NCI-H2107 (cell line): Measurements from ENCODE around the gene CTPS2.
"Not testable (repeated sequence)": the region's sequence is repeated elsewhere in the genome, so short reads cannot be mapped to it uniquely, and the experiment has no call there.

ENCODE experiments used
- DNase-seq: peaks from one replicate; lab custom pipeline; 2025; lab: John Stamatoyannopoulos, UW

The CTPS2 gene, protein sequence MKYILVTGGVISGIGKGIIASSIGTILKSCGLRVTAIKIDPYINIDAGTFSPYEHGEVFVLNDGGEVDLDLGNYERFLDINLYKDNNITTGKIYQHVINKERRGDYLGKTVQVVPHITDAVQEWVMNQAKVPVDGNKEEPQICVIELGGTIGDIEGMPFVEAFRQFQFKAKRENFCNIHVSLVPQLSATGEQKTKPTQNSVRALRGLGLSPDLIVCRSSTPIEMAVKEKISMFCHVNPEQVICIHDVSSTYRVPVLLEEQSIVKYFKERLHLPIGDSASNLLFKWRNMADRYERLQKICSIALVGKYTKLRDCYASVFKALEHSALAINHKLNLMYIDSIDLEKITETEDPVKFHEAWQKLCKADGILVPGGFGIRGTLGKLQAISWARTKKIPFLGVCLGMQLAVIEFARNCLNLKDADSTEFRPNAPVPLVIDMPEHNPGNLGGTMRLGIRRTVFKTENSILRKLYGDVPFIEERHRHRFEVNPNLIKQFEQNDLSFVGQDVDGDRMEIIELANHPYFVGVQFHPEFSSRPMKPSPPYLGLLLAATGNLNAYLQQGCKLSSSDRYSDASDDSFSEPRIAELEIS

DNA sequence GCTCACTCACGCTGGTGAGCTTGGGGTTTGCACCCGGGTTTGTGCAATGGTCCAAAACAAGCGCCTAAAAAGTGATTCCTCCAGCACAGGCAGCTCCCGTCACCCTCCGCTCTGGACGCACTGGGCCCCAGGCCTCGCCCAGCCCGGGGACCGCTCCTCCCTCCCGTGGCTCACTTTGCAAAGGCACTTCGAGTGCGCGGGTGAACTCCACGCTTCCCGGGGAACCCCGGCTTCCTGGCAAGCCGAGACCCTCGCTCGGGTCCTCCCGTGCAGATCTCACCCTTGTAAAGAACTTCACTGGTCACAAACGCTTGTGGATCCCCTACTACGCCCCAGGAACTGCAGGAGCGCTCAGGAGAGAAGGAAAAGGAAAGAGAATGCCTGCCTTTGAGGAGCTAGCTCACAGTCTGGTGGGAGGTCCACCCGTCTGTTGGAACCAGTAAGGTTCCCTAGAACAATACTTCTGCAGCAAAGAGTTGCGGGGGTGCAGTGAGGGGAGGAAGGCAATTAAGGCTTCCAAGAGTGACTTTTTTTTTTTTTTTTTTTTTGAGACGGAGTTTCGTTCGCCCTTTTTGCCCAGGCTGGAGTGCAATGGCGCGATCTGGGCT is at the start of gene CTPS2:
CTPS2 (minus strand) TSS at position 122 of the 608 bp plus-strand sequence. CDS start 9,767 bp downstream, outside the sequence.
- peak; percentile 48 for DNase-seq

DNA sequence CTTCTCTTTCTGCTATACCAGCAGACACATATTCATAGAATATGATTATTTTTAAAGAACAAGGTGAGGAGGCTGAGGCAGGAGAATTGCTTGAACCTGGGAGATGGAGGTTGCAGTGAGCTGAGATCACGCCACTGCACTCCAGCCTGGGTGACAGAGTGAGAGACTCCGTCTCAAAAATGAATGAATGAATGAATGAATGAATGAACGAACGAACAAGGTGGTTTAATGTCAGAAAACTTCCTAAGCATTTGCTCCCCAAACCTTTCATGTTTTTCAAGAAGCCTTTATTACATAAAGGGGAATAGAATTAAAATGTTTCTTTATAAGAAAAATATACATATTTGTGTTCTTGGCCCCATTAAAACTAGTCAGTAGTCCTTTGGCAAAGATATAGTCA is 49.0 kb upstream of the CTPS2 start:
- DNase-seq: not testable (repeated sequence)

DNA sequence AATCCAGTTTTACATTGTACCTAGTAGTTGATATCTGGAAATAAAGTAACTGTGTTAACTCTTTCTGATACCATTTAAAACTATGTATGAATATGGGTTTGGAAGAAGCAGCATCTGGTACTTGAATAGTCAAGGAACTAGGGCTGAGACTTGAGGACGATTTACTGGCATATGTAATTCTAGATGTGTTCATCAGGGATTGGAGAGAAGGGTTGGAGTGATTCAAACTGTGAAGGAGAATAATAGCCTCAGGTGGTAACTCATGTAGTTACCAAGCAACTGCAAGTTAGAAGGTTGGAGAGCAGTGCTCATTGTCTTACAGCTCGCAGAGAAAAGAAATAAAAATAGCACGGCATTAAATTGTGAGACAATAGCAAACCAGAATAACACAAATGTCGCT is 44.3 kb upstream of the CTPS2 start:
- DNase-seq: peak; percentile 20

DNA sequence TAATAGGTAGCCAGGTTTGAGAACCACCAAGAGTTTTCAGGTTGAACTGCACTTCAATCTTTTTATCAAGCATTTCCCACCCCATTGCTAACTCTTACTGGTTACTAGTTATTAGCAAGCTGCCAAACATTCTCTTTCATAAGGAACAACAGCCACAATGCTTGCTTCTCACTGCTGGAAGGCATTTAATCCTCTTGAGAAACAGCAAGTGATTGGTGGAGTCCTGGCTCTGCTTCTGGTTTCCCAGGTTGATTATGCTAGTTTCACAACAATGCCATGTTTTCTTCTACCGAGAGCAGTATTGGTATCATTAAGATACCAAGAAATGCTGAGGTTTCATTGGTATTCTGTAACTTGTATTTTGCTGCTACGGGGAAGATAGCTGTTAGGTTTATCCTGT is 41.5 kb upstream of the CTPS2 start:
- no peak for DNase-seq

DNA sequence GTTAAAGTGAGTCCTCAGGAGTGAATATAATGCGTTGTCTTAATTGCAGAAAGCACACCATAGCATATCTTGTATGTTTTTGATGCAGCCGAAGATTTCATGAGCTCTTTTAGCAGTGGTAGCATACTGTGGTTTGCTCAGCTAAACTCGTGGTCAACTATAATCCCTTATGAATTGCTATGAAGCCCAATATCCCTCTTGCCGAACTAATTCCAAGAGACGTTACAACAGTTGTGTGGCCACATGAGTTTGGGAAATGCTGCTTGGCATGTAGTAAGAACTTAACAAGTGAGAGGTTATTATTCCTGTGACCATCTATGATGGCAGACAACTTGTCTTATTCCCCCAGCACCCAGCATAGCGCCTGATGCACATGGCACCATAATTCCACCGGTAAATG is 37.7 kb upstream of the CTPS2 start:
- no peak for DNase-seq

DNA sequence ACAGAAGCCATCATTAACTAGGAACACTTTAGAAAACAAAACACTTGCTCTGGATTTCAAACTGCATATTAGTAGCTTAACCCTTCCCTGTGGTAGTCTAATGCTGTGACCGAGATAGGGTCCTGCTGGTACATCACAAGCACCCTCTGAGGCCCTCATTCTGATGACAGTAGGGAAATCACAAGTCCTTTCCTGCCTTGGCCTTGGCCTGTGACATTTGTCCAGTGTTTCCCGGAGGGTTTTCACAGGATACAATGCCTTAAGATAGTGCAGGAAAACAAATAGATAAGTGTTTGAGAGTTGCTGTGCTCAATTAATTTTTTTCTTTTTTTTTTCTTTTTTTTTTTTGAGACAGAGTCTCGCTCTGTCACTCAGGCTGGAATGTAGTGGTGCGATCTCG is 36.0 kb upstream of the CTPS2 start:
- DNase-seq: no peak

DNA sequence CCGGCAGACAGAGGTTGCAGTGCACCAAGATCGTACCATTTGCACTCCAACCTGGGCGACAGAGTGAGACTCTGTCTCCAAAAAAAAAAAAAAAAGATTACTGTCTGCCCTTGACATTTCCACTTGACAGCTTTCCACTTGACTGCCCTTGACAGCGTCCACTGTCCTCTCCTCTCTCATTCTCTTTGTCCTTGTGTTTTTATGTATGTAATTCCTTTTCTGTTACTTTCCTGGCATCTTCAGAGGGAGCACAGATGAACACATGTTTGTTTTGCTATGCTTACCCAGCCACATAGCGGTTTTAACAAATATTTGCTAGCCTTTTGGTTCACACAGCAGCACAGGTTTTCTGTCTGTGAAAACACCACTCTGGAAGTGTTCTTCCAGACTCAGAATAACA is 33.2 kb upstream of the CTPS2 start:
- DNase-seq: no peak

DNA sequence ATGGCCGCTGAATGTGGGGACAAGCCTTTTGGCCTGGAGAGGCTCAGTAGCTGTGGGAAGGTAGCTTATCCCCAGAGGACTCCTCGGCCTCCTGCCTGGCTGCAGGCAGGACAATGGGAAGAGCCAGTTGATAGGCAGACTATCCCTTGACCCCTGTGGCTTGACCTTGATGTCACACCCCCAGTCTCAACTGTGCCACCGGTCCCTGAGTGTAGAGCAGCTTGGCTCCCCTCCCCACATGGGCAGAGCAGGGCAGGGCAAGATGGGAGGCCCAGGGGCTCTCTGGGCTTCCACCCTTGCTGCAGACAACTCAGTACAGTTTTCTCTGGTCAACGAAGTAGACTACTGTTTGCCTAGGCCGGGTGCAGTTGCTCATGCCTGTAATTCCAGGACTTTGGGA is 32.6 kb upstream of the CTPS2 start:
- no peak for DNase-seq

DNA sequence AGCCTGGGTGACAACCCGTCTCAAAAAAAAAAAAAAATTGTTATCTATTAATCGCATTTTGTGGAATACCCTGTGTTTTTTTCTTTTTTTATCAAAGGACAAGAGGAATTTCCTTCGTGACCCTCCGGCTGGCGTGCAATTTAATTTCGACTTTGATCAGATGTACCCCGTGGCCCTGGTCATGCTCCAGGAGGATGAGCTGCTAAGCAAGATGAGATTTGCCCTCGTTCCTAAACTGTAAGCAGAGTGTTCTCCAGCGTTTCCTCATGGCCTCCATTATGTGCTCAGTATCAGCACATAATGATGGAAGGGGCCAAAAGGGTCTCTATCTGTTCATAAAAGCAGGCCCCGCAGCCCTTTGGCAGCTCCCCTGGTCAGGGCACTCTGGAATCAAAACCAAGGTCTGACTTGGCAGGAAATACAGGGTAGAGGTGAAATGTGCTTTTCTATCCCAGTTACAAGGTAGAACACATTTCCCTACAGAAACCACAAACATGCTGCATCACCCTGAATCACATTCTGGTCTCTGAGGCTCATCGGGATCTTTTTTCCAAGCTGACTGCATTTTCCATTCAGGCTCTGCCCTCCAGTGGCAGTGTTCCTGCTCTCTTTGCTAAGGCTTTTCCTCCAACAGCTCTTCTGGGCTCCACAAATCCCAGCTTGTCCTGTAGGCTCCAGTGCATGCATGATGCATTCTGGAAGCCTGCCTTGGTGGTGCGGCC is 31.3 kb upstream of the CTPS2 start:
- no peak for DNase-seq

DNA sequence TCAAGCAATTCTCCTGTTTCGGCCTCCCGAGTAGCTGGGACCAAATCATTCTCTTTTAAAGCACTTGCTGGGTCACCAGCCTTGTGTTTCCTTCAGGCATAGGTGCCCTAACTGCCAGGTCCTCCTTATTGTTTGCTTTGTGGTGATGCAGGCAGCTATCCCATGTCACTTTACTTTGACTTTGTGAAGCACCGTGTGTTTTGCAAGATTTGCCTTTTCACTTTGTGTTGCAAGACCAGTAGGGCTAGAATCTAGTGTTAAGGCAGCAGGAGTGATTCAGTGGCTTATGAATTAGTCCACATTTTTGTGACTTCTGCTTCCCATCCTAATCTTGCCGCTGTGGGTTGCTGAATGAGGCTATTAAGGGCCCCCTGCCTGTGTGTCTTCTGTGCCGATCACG is 27.1 kb upstream of the CTPS2 start:
- no peak for DNase-seq

DNA sequence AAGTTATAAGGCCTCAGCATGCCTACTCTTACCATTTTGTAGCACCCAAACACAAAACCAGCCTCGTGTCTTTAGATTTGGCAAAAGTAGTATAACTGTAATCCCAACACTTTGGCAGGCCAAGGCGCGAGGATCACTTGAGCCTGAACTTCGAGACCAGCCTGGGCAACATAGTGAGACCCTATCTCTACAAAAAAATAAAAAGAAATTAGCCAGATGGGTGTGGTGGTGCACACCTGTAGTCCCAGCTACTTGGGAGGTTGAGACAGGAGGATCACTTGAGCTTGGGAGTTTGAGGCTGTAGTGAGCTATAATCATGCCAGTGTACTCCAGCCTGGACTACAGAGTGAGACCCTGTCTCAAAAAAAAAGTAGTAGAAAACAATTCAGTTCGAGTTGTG is 24.6 kb upstream of the CTPS2 start:
- DNase-seq: no peak

DNA sequence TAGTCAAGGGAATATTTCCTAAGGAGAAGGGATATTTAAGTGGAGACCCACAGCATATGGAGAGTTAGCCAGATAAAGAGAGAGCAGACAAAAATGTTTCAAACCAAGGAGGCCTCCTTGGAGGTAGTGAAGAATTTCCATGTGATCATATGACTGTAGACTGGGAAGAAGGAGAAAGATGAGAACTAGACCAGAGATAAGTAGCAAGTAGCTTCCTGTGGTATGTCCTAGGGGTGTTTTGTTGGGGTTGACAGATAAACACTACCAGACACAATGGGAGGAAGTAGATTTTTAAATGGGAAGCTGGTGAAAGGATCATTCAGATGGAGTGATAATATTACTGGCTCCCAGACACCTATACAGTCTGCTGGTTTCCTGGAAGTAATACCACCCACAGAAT is 20.5 kb upstream of the CTPS2 start:
- no peak for DNase-seq

DNA sequence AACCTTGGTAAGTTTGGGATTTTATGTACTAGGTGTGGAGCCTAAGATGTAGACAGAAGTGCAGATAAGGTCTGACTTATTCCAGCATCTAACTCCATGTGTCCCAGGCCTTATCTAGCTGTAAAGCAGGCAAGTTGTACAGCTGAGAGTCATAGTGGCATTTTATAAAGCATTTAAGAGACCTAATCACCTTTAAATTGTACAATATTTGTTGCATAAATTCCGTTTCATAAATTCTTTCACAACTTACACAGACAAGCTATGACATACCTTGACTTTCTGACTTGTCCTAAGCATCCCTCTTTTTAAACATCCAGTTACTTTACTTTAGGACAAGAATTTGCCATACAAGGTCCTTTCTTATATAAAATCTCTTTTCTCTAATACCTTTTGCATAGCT is 18.0 kb upstream of the CTPS2 start:
- no peak for DNase-seq

DNA sequence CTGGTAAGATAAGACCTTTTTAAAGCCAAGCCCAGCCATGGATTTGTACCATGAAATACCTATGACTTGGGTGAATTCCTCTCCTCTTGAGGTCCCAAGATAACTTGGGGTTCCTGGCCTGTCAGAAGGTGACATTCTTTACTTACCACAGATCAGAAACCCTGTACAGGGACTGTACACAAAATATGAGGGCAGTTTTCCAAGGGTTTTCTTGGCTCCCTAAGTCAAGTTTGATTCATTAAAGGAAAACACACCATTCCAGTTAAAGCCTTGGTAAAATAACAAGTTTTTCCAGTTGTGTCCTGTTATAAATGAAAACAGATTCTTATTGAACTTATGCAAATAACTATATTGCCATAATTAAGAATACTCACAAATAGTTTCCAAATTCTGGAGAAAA is 15.2 kb upstream of the CTPS2 start:
- no peak for DNase-seq

DNA sequence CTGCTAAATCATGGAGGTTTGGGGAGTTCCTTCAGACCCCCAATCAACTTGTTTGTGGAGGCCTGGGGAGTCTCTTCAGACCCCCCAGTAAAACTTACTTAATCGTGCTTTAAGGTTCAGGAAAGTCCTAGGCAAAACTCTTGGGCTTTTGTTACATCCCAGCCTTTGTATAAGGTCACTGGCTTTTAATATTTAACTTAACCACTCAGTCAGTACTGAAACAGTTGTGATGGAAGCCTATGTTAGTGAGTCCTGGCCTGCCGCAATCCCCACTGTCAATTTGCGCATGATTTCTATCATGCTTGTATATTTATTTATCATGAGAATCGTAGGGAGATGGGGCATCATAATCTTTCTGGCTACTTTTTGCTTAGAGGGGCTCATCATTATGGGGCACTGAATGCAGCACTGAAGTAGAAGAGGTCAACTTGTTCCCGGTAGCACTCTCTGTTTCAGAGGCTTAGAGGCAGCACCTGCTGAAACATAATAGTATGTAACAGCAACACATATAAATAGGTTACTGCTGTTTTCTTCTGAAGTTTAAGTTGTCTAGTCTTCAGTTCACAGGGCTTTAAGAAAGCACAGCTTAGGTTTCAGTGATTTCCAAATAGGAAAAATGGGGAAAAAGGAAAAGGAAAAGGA is 14.0 kb upstream of the CTPS2 start:
- not testable (repeated sequence) for DNase-seq

DNA sequence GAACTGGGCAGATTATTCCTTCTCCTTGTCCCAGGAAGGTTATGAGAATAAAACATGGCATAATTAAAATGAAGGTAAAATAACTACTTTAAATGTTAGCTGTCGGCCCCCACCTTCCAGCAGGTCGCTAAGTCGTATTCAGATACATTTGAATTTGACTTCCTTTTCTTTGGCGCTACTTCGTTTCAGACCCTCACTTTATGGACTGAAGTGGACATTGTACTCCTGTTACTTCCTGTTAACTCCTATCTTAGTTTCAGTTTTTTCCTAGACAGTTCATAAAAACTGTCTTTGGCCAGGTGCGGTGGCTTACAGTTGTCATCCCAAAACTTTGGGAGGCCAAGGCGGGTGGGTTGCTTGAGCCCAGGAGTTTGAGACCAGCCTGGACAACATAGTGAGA is 12.6 kb upstream of the CTPS2 start:
- no peak for DNase-seq

DNA sequence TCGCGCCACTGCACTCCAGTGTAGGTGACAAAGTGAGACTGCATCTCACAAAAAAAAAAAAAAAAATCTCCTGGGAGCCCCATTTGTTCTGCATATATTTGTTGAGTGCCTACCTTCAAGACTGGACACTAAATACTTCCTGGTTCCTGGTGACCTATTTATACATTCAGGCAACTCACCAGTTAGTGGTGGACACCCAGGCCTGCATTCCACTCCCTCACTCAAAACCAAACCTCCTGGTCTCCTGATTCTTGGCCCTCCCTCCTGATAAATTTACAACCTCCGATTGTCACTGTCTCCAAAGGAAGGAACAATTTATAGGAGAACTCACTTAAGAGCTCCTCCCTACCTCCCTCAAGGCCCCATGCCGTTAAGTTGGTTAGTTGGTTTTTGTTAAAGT is 10.0 kb upstream of the CTPS2 start:
- no peak for DNase-seq

DNA sequence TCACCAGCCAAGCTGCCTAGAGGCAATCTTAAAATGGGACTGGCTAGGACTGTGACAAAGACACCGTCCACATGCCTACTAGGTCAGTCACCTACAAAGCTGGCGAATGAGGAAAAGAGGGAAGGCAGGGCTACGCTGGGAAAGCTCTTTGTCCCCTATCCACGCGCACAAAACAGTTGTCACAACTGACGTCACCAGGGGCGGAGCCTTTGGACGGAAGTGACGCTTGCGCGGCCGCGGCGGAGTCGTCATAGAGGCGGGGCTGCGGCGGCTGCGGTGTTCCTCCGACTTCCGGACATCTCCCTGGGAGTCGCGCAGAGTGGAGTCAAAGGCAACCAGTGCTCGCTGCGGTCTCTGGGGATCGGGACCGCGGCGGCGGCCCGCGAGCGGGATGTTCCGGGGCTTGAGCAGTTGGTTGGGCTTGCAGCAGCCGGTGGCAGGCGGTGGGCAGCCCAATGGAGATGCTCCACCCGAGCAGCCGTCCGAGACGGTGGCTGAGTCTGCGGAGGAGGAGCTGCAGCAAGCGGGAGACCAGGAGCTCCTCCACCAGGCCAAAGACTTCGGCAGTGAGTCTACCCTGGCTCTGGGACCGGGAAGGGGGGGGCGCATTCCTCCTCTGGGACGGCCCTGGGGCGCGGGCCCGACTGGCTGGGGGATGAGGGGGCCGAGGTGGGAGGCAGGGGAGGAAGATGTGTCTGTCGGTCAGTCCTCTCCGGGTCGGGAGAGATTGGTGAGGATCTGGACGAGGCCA is 7.0 kb upstream of the CTPS2 start, which contains the start of gene SYAP1:
SYAP1 (plus strand) TSS at position 279 of the 751 bp plus-strand sequence; CDS start at position 392, 113 bp downstream.
- peak; percentile 99 for DNase-seq

DNA sequence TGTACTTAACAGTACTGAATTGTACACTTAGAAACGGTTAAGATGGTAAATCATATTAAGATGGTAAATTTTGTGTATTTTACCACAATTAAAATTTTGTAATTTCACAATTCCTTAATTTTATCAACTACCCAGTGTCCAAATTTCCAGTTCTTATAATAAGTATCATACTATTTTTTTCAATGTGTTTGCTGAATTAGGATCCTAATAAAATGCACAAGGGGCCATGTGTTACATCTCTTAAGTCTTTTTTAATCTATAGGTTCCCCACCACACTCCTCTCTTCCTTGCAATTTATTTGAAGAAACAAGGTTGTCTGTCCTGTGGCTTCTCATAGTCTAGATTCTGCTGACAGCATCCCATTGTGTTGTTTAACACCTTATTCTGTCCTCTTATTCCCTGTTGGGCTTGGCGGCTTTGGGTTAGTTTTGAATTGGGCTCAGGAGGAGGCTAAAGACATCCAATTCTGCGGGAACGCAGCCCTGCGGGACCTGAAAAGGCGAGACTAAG is 6.4 kb upstream of the CTPS2 start:
- DNase-seq: no peak

DNA sequence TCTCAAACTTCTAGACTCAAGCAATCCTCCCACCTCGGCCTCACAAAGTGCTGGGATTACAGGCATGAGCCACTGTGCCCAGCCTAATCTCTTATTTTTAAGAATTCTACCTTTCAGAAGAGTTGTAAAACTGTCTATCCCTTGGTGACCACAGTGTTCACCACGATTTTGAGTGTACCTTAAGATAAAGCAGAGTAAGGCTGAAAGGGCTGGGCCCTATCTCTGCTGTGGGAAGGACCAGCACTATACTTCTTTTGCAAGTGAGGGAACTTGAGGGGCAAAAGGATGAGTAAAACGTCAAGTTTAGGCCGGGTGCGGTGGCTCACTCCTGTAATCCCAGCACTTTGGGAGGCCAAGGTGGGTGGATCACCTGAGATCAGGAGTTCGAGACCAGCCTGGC is 4.0 kb upstream of the CTPS2 start:
- not testable (repeated sequence) for DNase-seq

DNA sequence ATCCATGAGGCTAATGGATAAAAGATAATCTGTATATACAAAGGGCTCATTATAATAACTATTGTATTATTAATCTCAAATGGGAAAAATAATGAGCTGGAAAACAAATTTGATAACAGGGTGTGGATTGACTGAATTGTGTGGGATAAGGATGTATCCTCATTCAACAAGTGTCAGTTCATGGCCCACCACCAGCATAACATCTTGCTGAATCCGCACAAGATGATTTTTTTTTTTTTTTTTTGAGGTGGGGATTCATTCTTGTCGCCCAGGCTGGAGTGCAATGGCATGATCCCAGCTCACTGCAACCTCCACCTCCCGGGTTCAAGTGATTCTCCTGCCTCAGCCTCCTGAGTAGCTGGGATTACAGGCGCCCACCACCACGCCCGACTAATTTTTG is 3.2 kb upstream of the CTPS2 start:
- DNase-seq: not testable (repeated sequence)
